Fibroblast of mammary gland (primary cell): ENCODE measurements around the gene PTEN.

Source experiments
- DNase-seq: peaks from one replicate; pipeline ENCODE4 v3.0.0-alpha.2; 2010; ENCODE audit warnings: low read depth
- H3K4me3 ChIP-seq: 2 replicates; pipeline ENCODE4 v1.5.1; 2011; ENCODE audit warnings: low read depth, mild to moderate bottlenecking, low read length, moderate library complexity; ENCODE audit not compliant: control insufficient read depth
- TF ChIP-seq, protein P1 (sequence below): conservative IDR thresholded peaks from 2 replicates; pipeline ENCODE4 v1.5.1; 2011; ENCODE audit warnings: low read depth, low read length, inconsistent platforms; ENCODE audit not compliant: control insufficient read depth, insufficient read depth

Gene PTEN

DNA sequence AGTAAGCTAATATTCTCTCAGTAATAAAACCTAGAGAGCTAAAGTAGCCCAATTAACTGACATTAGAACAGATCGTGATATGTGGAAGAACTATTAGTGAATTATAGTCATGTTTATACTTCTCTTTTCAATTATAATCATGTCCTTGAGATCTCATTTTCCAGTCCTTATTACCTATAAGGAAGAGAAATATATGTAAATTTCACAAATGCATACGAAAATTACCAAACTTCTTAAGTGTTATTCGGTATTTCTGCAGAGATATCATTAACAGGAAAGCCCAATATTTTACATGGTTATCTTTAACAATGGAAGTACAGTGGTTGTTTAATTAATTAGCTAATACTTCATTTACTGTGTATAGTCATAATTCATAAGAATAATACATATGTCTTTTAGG lies 110.7 kb downstream of the PTEN start:
- no peak overlapping the region for H3K4me3 ChIP-seq
- TF ChIP-seq, protein P1, sequence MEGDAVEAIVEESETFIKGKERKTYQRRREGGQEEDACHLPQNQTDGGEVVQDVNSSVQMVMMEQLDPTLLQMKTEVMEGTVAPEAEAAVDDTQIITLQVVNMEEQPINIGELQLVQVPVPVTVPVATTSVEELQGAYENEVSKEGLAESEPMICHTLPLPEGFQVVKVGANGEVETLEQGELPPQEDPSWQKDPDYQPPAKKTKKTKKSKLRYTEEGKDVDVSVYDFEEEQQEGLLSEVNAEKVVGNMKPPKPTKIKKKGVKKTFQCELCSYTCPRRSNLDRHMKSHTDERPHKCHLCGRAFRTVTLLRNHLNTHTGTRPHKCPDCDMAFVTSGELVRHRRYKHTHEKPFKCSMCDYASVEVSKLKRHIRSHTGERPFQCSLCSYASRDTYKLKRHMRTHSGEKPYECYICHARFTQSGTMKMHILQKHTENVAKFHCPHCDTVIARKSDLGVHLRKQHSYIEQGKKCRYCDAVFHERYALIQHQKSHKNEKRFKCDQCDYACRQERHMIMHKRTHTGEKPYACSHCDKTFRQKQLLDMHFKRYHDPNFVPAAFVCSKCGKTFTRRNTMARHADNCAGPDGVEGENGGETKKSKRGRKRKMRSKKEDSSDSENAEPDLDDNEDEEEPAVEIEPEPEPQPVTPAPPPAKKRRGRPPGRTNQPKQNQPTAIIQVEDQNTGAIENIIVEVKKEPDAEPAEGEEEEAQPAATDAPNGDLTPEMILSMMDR, result no peak
- no peak for DNase-seq

DNA sequence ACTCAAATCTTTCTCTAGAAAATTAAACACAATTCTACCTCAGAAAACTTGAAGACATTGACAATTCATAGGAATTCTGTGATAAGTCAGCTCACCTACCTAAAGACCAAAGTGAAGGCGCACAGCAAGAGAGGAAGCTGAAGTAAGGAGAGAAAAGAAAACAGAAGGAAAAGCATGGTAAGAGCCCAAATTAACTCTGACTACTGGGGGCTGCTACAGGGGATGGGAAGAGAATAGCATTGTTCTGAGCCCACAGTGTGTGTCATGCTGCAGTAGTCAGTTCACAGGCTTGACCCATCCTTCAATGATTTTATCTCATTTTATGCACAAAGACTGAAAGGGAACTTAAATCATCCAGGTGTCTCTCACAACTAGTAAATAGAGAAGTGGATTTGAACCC lies 111.3 kb downstream of the PTEN start:
- DNase-seq, result no peak
- TF ChIP-seq, protein P1, result no peak
- H3K4me3 ChIP-seq, result no peak overlapping the region

DNA sequence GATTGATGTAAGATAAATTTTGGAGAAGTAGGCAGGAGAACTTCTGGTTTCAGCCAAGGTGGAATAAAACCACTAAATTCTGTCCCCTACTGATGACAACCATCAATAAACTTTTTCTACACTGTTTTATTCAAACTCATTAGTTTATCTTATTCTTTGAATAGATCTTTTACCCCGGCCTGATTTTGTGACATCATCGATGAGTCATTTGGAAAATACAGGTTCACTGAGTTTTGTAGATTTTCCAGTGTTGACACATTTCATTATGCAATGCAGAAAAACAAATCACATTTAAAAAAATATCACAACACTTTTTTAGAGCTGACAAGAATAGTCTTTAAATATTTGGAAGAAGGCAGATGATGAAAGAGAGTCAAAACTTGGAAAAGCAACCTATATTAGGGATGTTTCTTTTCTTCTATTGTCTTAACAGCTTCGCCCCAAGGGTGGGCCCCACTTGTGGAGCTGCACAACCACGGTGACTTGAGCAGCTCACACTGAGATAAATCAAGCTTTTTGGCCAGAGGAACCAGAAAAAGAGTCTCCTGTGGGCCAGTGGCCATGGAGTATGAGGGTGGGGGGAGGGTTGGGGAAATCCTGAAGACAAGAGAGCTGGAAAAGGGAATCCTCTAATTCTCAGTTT lies 112.8 kb downstream of the PTEN start:
- TF ChIP-seq, protein P1, result no peak
- DNase-seq, result peak; percentile 47

DNA sequence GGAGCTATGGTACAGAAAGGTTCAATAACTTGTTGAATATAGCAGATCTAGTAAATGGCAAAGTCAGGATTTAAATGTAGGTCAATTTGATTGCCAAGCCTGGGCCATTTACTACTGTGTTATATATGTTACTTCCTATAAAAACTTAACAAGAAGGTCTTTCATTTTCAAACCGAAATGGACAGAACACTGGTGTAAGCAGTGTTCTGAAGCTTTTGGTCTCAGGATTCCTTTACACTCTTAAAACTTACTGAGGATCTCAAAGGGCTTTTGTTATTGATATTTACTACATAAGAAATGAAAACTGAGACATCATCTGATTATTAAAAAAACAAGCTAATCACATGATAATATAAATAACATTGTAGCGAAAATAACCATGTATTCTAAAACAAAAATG lies 114.7 kb downstream of the PTEN start:
- no peak for DNase-seq
- H3K4me3 ChIP-seq, result no peak overlapping the region
- TF ChIP-seq, protein P1, result no peak

More for the DNA sequence above, 112.8 kb downstream of the PTEN start:
- no peak overlapping the region for H3K4me3 ChIP-seq

DNA sequence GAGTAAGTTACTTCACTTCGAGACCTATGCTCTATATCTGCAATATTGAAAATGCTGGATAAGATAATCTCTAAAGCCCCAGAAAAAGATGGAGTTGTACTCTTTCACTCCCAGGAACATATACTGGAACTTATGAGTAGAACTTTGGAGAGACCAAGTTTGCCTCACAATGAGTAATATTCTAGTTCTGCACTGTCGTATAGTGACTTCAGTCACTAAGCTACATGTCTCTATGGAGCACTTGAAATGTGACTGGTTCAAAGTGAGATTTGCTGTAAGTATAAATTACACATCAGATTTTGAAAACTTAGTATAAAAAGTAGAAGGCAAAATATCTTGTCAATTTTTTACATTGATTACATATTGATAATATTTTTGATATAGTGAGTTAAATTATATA lies 116.4 kb downstream of the PTEN start:
- TF ChIP-seq, protein P1, result no peak
- no peak for DNase-seq
- no peak overlapping the region for H3K4me3 ChIP-seq

DNA sequence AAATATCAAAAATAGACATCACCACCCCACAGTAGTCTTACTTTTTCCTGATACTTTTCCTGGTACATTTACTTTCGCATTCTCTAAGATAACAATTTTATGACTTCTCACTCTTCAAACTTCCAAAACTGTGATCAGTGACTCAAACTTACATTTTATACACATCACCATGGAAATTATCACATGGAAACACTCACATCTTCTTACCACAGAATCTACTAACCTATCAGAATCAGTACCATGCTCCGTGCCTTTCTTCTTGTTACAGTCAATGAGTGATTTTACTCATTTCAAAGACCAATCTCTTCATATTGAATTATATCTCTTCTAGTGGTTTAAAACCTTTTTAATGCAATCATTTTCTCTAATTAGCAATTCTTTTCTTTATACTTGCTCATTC lies 120.3 kb downstream of the PTEN start:
- TF ChIP-seq, protein P1, result no peak
- H3K4me3 ChIP-seq, result no peak overlapping the region

DNA sequence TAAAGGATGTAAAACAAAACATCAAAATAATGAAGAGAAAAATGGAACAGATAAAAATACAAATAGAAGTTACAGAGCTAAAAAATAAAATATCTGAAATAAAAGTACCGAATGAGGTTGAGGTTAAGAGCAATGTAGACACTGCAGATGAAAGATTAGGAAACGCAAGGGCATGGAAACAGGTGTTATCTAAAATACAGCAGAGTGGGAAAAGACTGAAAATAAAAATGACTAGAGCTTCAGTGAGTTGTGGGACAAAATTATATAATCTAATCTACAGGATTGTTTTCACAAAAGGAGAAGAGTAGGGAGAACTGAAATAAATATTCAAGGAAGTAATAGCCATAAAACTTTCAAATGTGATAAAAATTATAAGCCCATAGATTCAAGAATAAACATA lies 123.8 kb downstream of the PTEN start:
- TF ChIP-seq, protein P1, result no peak
- DNase-seq, result no peak
- no peak overlapping the region for H3K4me3 ChIP-seq

More for the DNA sequence above, 120.3 kb downstream of the PTEN start:
- DNase-seq, result no peak
